Right cardiac atrium (tissue), 5 donors: ENCODE results near the gene CD44. TPM values are rescaled to one million over a fixed set of nuclear protein-coding genes. Genes with fewer than 3 reads are reported as not detected.
A peak's percentile ranks its signal among the peaks of the same experiment; 100 is the strongest.
"Not testable (repeated sequence)": the region's sequence is repeated elsewhere in the genome, so short reads cannot be mapped to it uniquely, and the experiment has no call there.

Source experiments
- ATAC-seq, 2 donors: fragments of 200-7000 bp; cut with Tn5 transposase; one replicate each; pipeline versions ENCODE4 v1.8.0 to v1.9.1; 2020; ENCODE audit warnings: moderate library complexity in 2 of 2, mild to moderate bottlenecking in 1 of 2
- DNase-seq, 3 donors: peaks; one replicate each; pipeline ENCODE4 v3.0.0-alpha.2; 2020
- H3K27ac ChIP-seq: one replicate; pipeline ENCODE4 v1.5.1; 2013; ENCODE audit warnings: mild to moderate bottlenecking, low read length, control low read depth, moderate library complexity
- H3K27me3 ChIP-seq: one replicate; pipeline ENCODE4 v1.6.1; 2013; ENCODE audit not compliant: control insufficient read depth, insufficient read depth
- H3K4me1 ChIP-seq: one replicate; pipeline ENCODE4 v1.6.1; 2013; ENCODE audit warnings: low read length; ENCODE audit not compliant: control insufficient read depth, insufficient read depth
- H3K4me3 ChIP-seq: one replicate; pipeline ENCODE4 v1.5.1; 2013; ENCODE audit warnings: low read length, control low read depth
- H3K9me3 ChIP-seq: one replicate; pipeline ENCODE4 v1.6.1; 2013; ENCODE audit warnings: low read length; ENCODE audit not compliant: control insufficient read depth
- WGBS: extraction: QIAGEN DNeasy Blood & Tissue Kit; methylation state at CpG from one replicate; pipeline ENCODE4 v1.1.7; 2013; 5-methylcytosine and 5-hydroxymethylcytosine counted together
- intact Hi-C, 4 donors: fragments of 100-400 bp; cut with DNase I; formaldehyde crosslinking; loops; one replicate each; pipeline versions ENCODE4 v1.11.0 to v1.14.0; 2022 to 2023
- long read RNA-seq, 4 donors: library from polyadenylated mRNA; unstranded; transcript quantifications; one replicate each; pipeline ENCODE4 v2.0.0, GENCODE V29; 2020 to 2021
- polyA plus RNA-seq: library from polyadenylated mRNA; stranded (reverse); fragments of 200-250 nt; gene quantifications from one replicate; pipeline ENCODE4 v1.2.3, GENCODE V29; 2013
- total RNA-seq, 4 donors: library from RNA; stranded (reverse); fragmentation: NEBNext Ultra II Directional; extraction: Animal tissue kit (Norgen Biotek cat#: 25700); gene quantifications; one replicate each; pipeline ENCODE4 v1.2.1, GENCODE V29; 2021
- donor health status: healthy with polysubstance abuse.
- donor health status: DM: no; HTN: yes; CAD: no.
- donor health status: DM: no; HTN: no; CAD: no.
- donor health status: DM: no; HTN: yes; CAD: no; lungs with severe emphysema.
- donor health status: DM: yes; HTN: yes; CAD: no.

The CD44 gene
- total RNA-seq, result 10 to 100 TPM; 20.9 to 50.7 (median 40.9) TPM
- 7.5 TPM for polyA plus RNA-seq
- long read RNA-seq, donor 1, full-length matches to known transcripts, result 15 of 24 reads
- long read RNA-seq, donor 1, partial matches to known transcripts, result 1 of 24 reads
- long read RNA-seq, donor 1, other reads (novel, unspliced or antisense), result 8 of 24 reads
- long read RNA-seq, donor 2, full-length matches to known transcripts, result 10 of 12 reads
- long read RNA-seq, donor 2, partial matches to known transcripts, result 0 of 12 reads
- long read RNA-seq, donor 2, other reads (novel, unspliced or antisense), result 2 of 12 reads
- long read RNA-seq, donor 3, full-length matches to known transcripts, result 72 of 91 reads
- long read RNA-seq, donor 3, partial matches to known transcripts, result 3 of 91 reads
- long read RNA-seq, donor 3, other reads (novel, unspliced or antisense), result 16 of 91 reads
- long read RNA-seq, donor 4, full-length matches to known transcripts, result 7 of 8 reads
- long read RNA-seq, donor 4, partial matches to known transcripts, result 0 of 8 reads
- long read RNA-seq, donor 4, other reads (novel, unspliced or antisense), result 1 of 8 reads

DNA sequence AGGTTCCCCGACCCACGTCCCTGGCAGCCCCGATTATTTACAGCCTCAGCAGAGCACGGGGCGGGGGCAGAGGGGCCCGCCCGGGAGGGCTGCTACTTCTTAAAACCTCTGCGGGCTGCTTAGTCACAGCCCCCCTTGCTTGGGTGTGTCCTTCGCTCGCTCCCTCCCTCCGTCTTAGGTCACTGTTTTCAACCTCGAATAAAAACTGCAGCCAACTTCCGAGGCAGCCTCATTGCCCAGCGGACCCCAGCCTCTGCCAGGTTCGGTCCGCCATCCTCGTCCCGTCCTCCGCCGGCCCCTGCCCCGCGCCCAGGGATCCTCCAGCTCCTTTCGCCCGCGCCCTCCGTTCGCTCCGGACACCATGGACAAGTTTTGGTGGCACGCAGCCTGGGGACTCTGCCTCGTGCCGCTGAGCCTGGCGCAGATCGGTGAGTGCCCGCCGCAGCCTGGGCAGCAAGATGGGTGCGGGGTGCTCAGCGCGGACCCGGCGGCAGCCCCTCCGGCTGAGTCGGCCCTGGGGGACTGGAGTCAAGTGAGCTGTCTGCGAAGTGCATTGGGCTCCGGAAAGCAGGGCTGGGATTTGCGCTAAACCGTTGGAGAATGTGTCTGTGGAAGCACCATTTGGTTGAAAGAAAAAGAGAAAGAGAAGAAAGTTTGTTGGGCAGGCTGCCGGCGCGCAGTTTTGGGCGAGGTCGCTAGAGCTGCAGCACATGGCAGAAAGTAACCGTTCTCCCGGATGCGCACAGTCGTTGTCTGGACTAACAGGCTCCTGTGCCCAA lies at the start of gene CD44:
CD44 (plus strand) TSS at position 229 of the 779 bp plus-strand sequence; CDS start at position 362, 133 bp downstream.
- Histone ChIP-seq H3K27ac (peak within 1 kb of the TSS; percentile 49), H3K9me3 (no peaks in the 10 kb centered on the region), H3K27me3 (no peaks in the 10 kb centered on the region), H3K4me3 (peak within 1 kb of the TSS; percentile 55), H3K4me1 (peaks cover 5% of the 10 kb centered on the region)
- DNase-seq (peak; percentile 70 to 88 (median 85)), ATAC-seq (peak; percentile 78 to 80)
- WGBS, result under 1% methylated on average over 55 of the region's 55 CpGs
- intact Hi-C loops, result no loop called here

DNA sequence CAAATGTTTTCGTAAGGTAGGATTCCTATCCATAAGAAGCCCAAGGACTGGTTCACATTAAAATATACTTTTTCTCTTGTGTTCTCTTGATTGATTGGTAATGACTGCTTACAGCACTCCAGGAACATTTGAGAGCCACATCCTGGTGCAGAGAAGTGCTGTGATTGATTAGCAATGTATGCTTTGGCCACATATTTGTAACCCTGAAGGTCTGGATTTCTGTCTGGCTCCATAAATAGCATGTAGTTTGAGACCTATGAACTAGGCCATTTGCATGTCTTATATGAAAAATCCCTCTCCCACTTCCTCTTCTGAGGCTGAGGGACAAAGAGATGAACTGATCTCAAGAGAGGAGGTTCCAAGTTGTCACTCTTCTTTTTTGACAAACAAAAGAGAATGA lies 49.3 kb upstream of the CD44 start:
- Histone ChIP-seq H3K27ac (no peak overlapping the region), H3K27me3 (no peaks in the 10 kb centered on the region), H3K4me3 (no peak overlapping the region), H3K4me1 (peaks cover 12% of the 10 kb centered on the region), H3K9me3 (no peaks in the 10 kb centered on the region)
- ATAC-seq (no peak), DNase-seq (no peak)
- 95% methylated on average over 1 of the region's 1 CpG for WGBS
- intact Hi-C loops, result no loop called here

GRCh38 chr11:35090125-35090524 lies 48.8 kb upstream of the CD44 start:
- peaks cover 12% of the 10 kb centered on the region for H3K4me1 ChIP-seq
- intact Hi-C loops, result no loop called here
- no peaks in the 10 kb centered on the region for H3K9me3 ChIP-seq
- DNase-seq, result no peak
- no peak overlapping the region for H3K27ac ChIP-seq
- no peak for ATAC-seq
- H3K4me3 ChIP-seq, result no peak overlapping the region
- H3K27me3 ChIP-seq, result no peaks in the 10 kb centered on the region
- WGBS, result 96% methylated on average over 4 of the region's 4 CpGs

DNA sequence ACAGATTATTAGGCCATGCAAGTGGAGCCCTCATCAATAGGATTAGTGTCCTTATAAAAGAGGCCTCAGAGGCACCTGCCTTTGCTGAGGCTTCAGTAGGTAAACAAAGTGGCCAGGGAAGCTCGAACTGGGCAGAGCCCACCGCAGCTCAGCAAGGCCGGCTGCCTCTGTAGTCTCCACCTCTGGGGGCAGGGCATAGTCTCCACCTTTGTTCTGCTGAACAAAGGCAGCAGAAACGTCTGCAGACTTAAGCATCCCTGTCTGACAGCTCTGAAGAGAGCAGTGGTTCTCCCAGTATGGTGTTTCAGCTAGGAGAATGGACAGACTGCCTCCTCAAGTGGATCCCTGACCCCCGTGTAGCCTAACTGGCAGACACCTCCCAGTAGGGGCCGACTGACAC lies 48.0 kb upstream of the CD44 start:
- peaks cover 10% of the 10 kb centered on the region for H3K4me1 ChIP-seq
- H3K4me3 ChIP-seq, DNase-seq, H3K27ac ChIP-seq, intact Hi-C loops, H3K9me3 ChIP-seq, ATAC-seq, H3K27me3 ChIP-seq: not testable (repeated sequence)
- WGBS, result 78% methylated on average over 6 of the region's 6 CpGs

- peaks cover 6% of the 10 kb centered on the region for H3K4me1 ChIP-seq
- no peak for ATAC-seq
- DNase-seq, result no peak
- H3K27me3 ChIP-seq, result no peaks in the 10 kb centered on the region
- H3K27ac ChIP-seq, result no peak overlapping the region
- H3K4me3 ChIP-seq, result no peak overlapping the region
- intact Hi-C loops, result no loop called here
- WGBS, result 44% methylated on average over 2 of the region's 2 CpGs
- H3K9me3 ChIP-seq, result no peaks in the 10 kb centered on the region
Observed at GRCh38 chr11:35096723-35097122, 42.2 kb upstream of the CD44 start.

GRCh38 chr11:35097814-35098455 lies 41.0 kb upstream of the CD44 start:
- intact Hi-C loops, result no loop called here

DNA sequence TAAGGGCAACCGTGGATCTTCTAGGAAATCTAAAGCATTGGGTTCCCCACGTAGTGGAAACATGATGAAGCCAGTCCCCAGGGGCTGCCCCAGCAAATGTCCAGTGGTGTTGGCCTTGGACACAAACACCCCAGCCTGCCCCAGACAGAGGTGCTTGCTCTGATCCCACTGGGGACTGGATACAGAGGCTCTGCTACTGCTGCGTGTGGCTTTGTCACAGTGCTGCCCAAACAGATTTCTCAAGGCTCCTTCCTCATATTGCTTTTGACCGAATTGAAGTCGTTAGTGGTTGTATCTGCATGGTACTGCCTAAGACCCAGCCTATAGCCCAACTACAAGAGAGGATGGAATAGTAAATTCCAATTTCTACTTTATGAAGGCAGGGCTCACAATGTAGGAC lies 40.1 kb upstream of the CD44 start:
- peak; percentile 30 to 36 for ATAC-seq
- Histone ChIP-seq H3K4me1 (peaks cover 6% of the 10 kb centered on the region), H3K4me3 (no peak overlapping the region), H3K27me3 (no peaks in the 10 kb centered on the region), H3K9me3 (no peaks in the 10 kb centered on the region), H3K27ac (peak overlapping the region; percentile 63)
- intact Hi-C loops, result no loop called here
- no peak for DNase-seq
- WGBS, result 71% methylated on average over 5 of the region's 5 CpGs

More at GRCh38 chr11:35097814-35098455, 41.0 kb upstream of the CD44 start:
- DNase-seq (no peak), ATAC-seq (no peak)
- Histone ChIP-seq H3K27me3 (no peaks in the 10 kb centered on the region), H3K4me1 (peaks cover 6% of the 10 kb centered on the region), H3K4me3 (no peak overlapping the region), H3K27ac (no peak overlapping the region), H3K9me3 (no peaks in the 10 kb centered on the region)
- 39% methylated on average over 5 of the region's 5 CpGs for WGBS

DNA sequence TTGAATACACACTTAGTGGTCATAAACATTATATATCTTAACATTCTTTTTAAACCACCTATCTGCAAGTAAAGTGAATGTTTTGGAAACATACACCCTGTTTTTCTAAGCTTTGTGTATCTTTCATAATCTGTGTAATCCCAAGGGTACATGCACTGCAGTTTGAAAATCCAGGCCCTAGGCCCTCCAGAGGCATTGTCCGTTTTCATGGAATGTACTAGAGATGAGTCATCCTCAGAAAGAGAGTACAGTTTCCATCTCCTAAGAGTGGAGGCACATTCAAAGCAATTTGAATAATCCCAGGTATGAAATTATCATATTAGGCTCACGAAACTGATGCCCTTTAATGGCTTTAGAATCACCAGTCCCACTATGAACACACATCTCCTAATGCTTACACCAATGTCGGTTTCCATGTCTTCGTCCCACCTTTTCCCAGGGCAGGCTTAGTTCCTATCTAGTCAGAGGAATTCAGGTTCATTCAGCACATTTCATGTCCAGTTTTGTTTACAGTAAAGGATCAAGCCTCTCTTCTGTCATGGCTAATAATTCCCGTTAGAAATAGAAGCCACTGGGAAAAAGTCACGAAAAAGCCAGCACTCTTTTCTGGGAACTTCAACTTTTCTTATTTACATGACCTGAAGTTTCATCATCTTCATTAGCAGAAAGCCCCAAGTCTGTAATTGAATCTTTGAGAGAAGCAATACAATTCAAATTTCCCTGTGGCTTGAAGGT lies 39.5 kb upstream of the CD44 start:
- Histone ChIP-seq H3K27me3 (no peaks in the 10 kb centered on the region), H3K9me3 (no peaks in the 10 kb centered on the region), H3K27ac (peak overlapping the region; percentile 83), H3K4me3 (no peak overlapping the region), H3K4me1 (peaks cover 6% of the 10 kb centered on the region)
- intact Hi-C loops, result no loop called here
- DNase-seq (no peak), ATAC-seq (peak; percentile 74 to 75)
- 61% methylated on average over 6 of the region's 6 CpGs for WGBS

GRCh38 chr11:35100013-35100383 lies 39.0 kb upstream of the CD44 start:
- H3K27ac ChIP-seq, result no peak overlapping the region
- peak; percentile 73 to 86 for ATAC-seq
- DNase-seq, result no peak
- no peak overlapping the region for H3K4me3 ChIP-seq
- H3K4me1 ChIP-seq, result peaks cover 6% of the 10 kb centered on the region
- intact Hi-C loops, result no loop called here
- no peaks in the 10 kb centered on the region for H3K9me3 ChIP-seq
- WGBS, result 34% methylated on average over 6 of the region's 6 CpGs
- no peaks in the 10 kb centered on the region for H3K27me3 ChIP-seq

GRCh38 chr11:35101223-35101622 lies 37.7 kb upstream of the CD44 start:
- no peak overlapping the region for H3K27ac ChIP-seq
- intact Hi-C loops, result no loop called here
- 52% methylated on average over 3 of the region's 3 CpGs for WGBS
- ATAC-seq, result no peak
- H3K4me1 ChIP-seq, result peaks cover 6% of the 10 kb centered on the region
- no peaks in the 10 kb centered on the region for H3K27me3 ChIP-seq
- DNase-seq, result no peak
- H3K4me3 ChIP-seq, result no peak overlapping the region
- H3K9me3 ChIP-seq, result no peaks in the 10 kb centered on the region
